HG03097 (cell line): ENCODE data around the gene SPTB.

Experiments
- ATAC-seq: cut with Tn5 transposase; IDR thresholded peaks from one replicate; pipeline ENCODE4 v1.9.1; 2021; ENCODE audit not compliant: unreplicated experiment, low FRiP score

The SPTB gene

DNA sequence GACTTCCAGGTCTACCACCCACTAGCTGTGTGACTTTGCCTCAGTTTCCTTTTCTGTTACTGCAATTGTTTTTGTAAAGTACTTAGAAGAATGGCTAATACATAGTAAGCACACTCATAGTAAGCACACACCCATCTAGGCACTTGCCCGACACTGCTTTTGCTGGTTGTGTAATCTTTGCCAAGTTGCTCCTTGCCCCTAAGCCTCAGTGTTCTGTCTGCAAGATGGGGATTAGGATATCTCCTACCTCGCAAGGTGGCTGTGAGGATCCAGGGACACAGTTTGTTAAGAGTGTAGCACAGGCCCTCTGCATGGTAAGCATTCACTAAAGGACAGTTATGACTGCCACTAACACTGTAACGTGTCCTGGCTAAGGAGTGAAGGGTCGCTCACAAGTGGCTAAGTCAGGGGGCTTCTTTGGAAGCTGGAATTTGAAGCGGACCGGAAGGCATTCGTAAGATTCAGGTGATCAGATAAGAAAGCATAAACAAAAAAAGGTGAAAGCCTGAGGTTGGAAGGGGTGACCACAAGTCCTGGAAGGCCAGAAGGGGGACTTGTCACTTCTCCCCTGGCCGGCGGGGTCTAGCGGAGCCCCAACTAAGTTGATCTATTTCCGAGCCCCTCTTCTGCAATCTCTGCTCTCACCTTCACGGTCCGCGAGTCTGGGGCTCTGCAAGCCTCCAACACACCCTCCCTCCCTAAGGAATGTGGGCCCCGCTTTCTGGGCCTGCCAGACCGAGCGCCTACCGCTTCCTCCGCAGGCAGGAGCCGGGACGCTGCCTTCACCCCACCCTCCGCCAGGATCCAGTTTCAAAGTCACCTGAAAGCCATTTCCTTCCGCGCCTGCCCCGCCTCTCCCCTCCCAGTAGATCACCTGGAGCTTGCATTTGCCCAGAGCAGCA is 177.0 kb downstream of the SPTB start:
- no peak for ATAC-seq

DNA sequence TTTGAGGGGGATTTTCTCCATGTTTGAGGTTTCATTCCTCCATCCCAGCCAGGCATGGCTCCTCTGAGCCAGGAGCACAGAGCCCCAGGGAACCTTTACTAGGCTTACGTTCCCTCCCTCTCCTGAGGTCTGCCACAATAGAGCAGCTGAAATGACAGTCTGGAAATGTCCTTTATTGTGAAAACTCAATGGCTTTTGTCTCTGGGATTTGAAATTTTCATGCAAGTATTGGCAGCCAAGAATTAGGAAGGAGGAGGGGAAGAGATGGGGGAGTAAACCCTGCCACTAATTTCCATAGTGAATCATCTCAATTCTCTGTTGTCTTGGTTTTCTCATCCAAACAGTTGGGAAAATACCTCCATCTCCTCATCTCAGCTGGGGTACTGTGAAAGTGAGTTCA is 178.0 kb downstream of the SPTB start:
- ATAC-seq = no peak

DNA sequence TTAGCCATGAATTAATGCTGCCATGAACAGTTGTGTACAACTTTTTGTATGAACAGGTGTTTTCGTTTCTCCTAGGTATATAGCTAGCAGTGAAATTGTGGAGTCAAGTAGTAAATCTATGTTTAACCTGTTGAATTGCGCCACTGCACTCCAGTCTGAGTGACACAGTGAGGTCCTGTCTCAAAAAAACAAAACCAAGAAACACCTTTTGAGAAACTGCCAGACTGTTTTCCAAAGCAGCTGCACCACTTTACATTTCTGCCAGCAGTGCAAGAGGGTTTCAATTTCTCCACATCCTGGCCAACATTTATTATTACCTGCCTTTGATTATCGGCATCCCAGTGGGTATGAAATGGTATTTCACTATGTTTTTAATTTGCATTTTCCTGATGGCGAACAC is 178.8 kb downstream of the SPTB start:
- ATAC-seq = no peak

DNA sequence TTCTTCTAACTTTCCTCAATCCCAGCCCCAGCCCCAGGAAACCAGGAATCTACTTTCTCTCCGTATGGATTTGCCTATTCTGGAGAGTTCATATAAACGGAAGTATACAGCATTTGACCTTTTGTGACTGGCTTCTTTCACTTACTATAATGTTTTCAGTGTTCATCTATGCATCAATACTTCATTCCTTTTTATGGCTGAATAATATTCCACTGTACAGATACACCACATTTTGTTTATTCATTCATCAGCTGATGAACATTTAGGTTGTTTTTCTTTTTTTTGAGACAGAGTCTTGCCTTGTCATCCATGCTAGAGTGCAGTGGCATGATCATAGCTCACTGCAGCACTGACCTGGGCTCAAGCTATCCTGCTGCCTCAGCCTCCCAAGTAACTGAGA is 179.4 kb downstream of the SPTB start:
- no peak for ATAC-seq

DNA sequence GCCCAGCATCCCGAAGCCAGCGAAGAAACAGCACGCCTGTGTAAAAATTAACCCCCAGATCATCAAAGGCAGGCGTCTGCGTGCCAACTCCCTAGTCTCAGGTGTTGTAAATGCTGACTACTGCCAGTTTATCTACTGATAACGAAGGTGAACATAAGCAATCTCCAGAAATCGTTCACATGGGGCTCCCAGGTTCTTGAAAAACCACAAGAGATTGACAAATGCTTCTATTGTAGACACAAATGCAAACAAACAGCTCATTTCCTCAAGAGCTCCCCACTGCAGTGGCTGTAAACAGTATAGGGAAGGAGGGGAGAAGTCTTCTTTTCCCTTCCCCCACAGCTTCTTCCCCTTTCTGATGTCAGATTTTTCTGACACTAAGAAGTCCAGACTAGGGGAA is 180.8 kb downstream of the SPTB start:
- ATAC-seq = no peak

DNA sequence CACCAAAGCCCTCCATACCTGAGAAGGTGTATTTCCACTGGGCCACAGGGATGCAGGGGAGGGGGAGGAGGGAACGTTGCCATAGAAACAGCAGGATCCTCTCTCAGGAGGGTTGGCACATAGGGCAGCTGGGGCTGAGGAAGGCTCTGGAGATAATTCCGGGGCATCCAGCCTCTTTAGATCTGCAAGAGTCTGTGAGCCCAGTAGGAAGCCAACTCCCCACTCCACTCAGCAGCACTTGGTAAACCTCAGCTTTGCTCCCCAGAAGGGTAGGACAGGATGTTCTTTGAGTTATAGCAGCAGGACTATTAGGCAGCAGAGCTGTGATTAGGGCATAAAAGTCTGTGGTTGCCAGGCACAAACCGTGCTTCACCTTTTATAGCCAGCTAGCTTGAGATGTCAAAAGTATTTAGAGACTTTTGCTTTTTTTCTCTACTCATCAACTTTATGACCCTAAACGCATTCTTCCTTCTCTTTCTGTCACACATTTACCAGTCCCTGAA is 183.3 kb downstream of the SPTB start:
- no peak for ATAC-seq
